Measurements from ENCODE around the gene TMEM167B.
"Not testable (repeated sequence)": the region's sequence is repeated elsewhere in the genome, so short reads cannot be mapped to it uniquely, and the experiment has no call there.

TMEM167B gene

GRCh38 chr1:109112652-109113285 is 22.2 kb downstream of the TMEM167B start:
- DNase-seq (ENCODE audit: low spot score) (peak; percentile 81), FAIRE-seq (no peak)

GRCh38 chr1:109113590-109114341 is 23.2 kb downstream of the TMEM167B start, which contains the start of gene ELAPOR1:
TSS of gene ELAPOR1 (plus strand) at chr1:109114115. CDS start at chr1:109114184, 69 bp downstream.
- DNase-seq (ENCODE audit: low spot score) (no peak), FAIRE-seq (no peak)

- DNase-seq (ENCODE audit: low spot score) (no peak), FAIRE-seq (no peak)
Observed at GRCh38 chr1:109114342-109114674, 23.7 kb downstream of the TMEM167B start.

GRCh38 chr1:109115685-109116084 is 25.1 kb downstream of the TMEM167B start:
- no peak for FAIRE-seq
- DNase-seq (ENCODE audit: low spot score): no peak

GRCh38 chr1:109116286-109116685 is 25.7 kb downstream of the TMEM167B start:
- FAIRE-seq (no peak), DNase-seq (ENCODE audit: low spot score) (no peak)

- DNase-seq (ENCODE audit: low spot score) (no peak), FAIRE-seq (no peak)
Observed at GRCh38 chr1:109118089-109118488, 27.5 kb downstream of the TMEM167B start.

GRCh38 chr1:109120356-109120755 is 29.8 kb downstream of the TMEM167B start:
- no peak for DNase-seq (ENCODE audit: low spot score)
- no peak for FAIRE-seq

GRCh38 chr1:109131059-109131458 is 40.5 kb downstream of the TMEM167B start:
- no peak for DNase-seq (ENCODE audit: low spot score)
- FAIRE-seq: no peak

- no peak for FAIRE-seq
Observed at GRCh38 chr1:109131800-109132199, 41.2 kb downstream of the TMEM167B start.

GRCh38 chr1:109133002-109133706 is 42.6 kb downstream of the TMEM167B start:
- FAIRE-seq (no peak), DNase-seq (ENCODE audit: low spot score) (no peak)

More at GRCh38 chr1:109131800-109132199, 41.2 kb downstream of the TMEM167B start:
- no peak for DNase-seq (ENCODE audit: low spot score)

- FAIRE-seq (no peak), DNase-seq (ENCODE audit: low spot score) (no peak)
Observed at GRCh38 chr1:109133815-109134214, 43.3 kb downstream of the TMEM167B start.

GRCh38 chr1:109134423-109134822 is 43.9 kb downstream of the TMEM167B start:
- FAIRE-seq: no peak

GRCh38 chr1:109135940-109136339 is 45.4 kb downstream of the TMEM167B start:
- DNase-seq (ENCODE audit: low spot score) (no peak), FAIRE-seq (no peak)

More at GRCh38 chr1:109134423-109134822, 43.9 kb downstream of the TMEM167B start:
- DNase-seq (ENCODE audit: low spot score): no peak

- FAIRE-seq: no peak
- no peak for DNase-seq (ENCODE audit: low spot score)
Observed at GRCh38 chr1:109136766-109137165, 46.2 kb downstream of the TMEM167B start.

GRCh38 chr1:109137958-109138357 is 47.4 kb downstream of the TMEM167B start:
- FAIRE-seq (no peak), DNase-seq (ENCODE audit: low spot score) (no peak)

- DNase-seq (ENCODE audit: low spot score) (no peak), FAIRE-seq (no peak)
Observed at GRCh38 chr1:109138358-109138757, 47.8 kb downstream of the TMEM167B start.

- FAIRE-seq: no peak
- no peak for DNase-seq (ENCODE audit: low spot score)
Observed at GRCh38 chr1:109140392-109140791, 49.8 kb downstream of the TMEM167B start.

- FAIRE-seq (no peak), DNase-seq (ENCODE audit: low spot score) (no peak)
Observed at GRCh38 chr1:109142260-109142659, 51.7 kb downstream of the TMEM167B start.

- not testable (repeated sequence) for FAIRE-seq; DNase-seq (ENCODE audit: low spot score)
Observed at GRCh38 chr1:109142725-109143124, 52.2 kb downstream of the TMEM167B start.
